Measurements from ENCODE around the gene TGFBR2. TPM values are rescaled to one million over a fixed set of nuclear protein-coding genes. Genes with fewer than 3 reads are reported as not detected.

TGFBR2 gene
- 0.81 TPM in 1 of 2 replicates, not detected in the other for total RNA-seq (2014; rRNA removed; shearing (Covaris generic))

DNA sequence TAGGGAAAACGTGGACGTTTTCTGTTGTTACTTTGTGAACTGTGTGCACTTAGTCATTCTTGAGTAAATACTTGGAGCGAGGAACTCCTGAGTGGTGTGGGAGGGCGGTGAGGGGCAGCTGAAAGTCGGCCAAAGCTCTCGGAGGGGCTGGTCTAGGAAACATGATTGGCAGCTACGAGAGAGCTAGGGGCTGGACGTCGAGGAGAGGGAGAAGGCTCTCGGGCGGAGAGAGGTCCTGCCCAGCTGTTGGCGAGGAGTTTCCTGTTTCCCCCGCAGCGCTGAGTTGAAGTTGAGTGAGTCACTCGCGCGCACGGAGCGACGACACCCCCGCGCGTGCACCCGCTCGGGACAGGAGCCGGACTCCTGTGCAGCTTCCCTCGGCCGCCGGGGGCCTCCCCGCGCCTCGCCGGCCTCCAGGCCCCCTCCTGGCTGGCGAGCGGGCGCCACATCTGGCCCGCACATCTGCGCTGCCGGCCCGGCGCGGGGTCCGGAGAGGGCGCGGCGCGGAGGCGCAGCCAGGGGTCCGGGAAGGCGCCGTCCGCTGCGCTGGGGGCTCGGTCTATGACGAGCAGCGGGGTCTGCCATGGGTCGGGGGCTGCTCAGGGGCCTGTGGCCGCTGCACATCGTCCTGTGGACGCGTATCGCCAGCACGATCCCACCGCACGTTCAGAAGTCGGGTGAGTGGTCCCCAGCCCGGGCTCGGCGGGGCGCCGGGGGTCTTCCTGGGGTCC is at the start of gene TGFBR2:
TGFBR2 (plus strand) TSS at position 301 of the 731 bp plus-strand sequence; CDS start at position 584, 283 bp downstream.
- DNase-seq (ENCODE audit: low spot score) = peak; percentile 7
- in situ Hi-C loops (cut with HindIII; ENCODE audit: low sequenced_read_pairs) = no loop called here

DNA sequence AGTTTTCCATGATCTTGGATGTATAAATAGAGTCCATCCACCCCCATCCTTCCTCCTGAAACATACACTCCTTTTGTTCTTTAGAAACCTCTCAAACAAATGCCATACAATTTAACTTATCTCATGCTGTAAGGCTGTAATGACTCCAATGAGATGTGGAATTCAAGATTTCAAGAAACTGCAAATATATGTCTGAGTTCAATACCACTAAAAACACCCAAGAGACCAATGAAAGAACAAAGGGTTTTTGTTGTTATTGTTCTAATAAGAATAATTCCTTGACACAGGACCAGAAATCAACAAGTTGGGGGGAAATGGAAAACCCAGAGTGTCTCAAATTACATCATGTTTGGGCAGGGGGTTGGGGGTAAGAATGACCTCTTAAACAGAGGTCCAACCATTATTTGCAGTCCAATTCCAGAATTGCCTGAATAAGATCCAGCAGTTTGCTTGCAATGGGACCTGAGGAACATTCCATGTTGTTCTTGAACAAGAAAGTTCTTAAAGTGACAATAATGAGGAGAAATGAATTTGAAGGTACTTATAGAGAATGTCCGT is 48.6 kb upstream of the TGFBR2 start:
- in situ Hi-C loops (cut with HindIII; ENCODE audit: low sequenced_read_pairs) = no loop called here
- no peak for DNase-seq (ENCODE audit: low spot score)

DNA sequence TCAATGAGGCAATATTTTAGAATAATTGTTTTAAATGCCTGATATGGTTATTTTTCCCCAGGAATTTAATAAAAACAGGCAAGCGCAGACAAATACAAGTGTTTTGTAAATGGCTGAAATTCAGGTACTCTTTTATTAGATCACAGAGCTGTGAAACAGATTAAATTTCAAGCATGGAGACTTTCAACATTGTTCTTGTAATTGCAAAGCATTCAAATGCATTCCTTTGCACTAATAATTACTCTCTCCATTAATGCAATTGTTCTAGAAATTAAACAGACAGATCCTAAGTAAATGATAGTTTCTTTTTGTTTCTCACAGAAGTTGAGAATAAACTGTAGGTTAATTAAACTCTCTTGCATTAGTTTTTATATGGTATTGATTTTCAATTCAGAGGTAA is 42.4 kb upstream of the TGFBR2 start:
- in situ Hi-C loops (cut with HindIII; ENCODE audit: low sequenced_read_pairs) = no loop called here
- no peak for DNase-seq (ENCODE audit: low spot score)

GRCh38 chr3:30567139-30567753 is 39.2 kb upstream of the TGFBR2 start:
- in situ Hi-C loops (cut with HindIII; ENCODE audit: low sequenced_read_pairs) = no loop called here
- DNase-seq (ENCODE audit: low spot score) = no peak

- DNase-seq (ENCODE audit: low spot score) = no peak
- in situ Hi-C loops (cut with HindIII; ENCODE audit: low sequenced_read_pairs) = no loop called here
Observed at GRCh38 chr3:30576946-30577345, 29.5 kb upstream of the TGFBR2 start.

DNA sequence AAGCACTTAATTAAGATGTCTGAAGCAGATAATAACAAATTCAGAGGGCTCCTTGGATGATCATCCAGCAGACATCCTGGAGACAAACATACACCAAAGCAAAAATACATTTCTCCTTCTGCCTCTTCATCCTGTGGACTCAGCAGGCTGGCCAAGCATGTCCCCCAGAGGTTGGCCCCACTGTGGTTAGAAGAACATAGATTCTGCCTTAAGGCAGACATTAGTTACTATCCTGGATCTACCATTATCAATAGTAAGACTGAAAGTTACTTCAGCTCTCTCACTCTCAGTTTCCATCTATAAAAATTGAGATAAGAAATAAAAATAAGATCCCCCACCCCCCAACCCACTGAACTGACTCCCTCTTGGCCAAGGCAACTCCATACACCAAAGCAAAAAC is 28.6 kb upstream of the TGFBR2 start:
- in situ Hi-C loops (cut with HindIII; ENCODE audit: low sequenced_read_pairs) = no loop called here

GRCh38 chr3:30578479-30578878 is 27.9 kb upstream of the TGFBR2 start:
- DNase-seq (ENCODE audit: low spot score) = no peak
- in situ Hi-C loops (cut with HindIII; ENCODE audit: low sequenced_read_pairs) = no loop called here

More for the DNA sequence above, 28.6 kb upstream of the TGFBR2 start:
- DNase-seq (ENCODE audit: low spot score) = no peak

- in situ Hi-C loops (cut with HindIII; ENCODE audit: low sequenced_read_pairs) = no loop called here
Observed at GRCh38 chr3:30578986-30579579, 27.3 kb upstream of the TGFBR2 start.

DNA sequence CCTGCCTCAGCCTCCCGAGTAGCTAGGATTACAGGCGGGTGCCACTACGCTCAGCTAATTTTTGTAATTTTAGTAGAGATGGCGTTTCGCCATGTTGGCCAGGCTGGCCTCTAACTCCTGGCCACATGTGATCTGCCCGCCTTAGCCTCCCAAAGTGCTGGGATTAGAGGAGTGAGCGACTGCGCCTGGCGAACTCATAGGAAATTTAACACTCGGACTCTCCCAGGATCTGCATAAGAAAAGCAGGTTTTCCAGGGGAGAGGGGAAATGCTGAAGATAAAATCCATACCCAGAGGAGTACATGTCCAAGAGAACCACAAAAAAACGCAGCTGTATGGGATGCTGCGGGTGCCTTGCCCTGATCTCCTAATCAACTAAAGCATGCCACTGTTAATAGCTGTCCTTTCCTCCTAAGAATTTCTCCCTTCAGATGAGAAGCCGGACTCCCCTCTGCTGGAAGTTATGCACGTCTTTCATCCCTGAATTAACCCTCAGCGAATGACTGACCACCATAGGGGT is 25.3 kb upstream of the TGFBR2 start:
- in situ Hi-C loops (cut with HindIII; ENCODE audit: low sequenced_read_pairs) = no loop called here

More at GRCh38 chr3:30578986-30579579, 27.3 kb upstream of the TGFBR2 start:
- no peak for DNase-seq (ENCODE audit: low spot score)

DNA sequence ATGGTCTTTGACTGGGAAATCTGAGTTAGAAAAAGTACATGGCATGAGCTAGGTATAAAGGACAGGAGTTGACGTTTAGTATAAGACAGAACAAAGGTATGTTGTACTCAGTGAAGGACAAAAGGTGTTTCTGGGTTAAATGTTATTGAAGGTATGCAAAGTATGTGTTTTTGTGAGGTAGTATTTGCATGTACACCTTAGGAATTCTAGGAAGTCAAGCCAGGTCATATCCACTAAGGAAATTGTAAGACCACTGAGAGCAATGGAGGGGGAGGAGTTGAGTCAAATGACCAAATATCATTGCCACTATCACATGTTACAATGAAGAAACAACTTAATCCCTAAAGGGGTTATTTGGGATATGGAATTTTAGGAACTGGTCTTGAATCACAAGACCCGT is 24.4 kb upstream of the TGFBR2 start:
- DNase-seq (ENCODE audit: low spot score) = no peak
- in situ Hi-C loops (cut with HindIII; ENCODE audit: low sequenced_read_pairs) = no loop called here

More for the DNA sequence above, 25.3 kb upstream of the TGFBR2 start:
- no peak for DNase-seq (ENCODE audit: low spot score)

DNA sequence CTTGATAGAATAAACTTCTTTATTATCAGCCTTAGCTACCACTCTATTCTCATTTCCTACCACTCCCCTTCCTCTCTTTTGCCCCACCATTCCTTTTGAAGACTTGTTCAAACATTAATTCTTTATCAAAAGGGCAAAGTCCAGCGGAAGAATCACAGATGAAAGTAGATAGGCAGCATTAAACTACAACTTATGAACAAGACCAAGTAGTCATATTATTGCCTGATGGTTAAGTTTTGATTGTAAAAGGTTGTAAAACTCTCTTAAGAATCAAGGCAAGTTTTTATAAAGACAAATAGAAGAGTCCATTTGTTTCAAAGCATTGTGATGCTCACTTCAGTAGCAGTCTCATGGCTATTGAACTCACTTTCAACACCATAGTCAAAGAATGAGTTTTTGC is 22.4 kb upstream of the TGFBR2 start:
- DNase-seq (ENCODE audit: low spot score) = no peak

DNA sequence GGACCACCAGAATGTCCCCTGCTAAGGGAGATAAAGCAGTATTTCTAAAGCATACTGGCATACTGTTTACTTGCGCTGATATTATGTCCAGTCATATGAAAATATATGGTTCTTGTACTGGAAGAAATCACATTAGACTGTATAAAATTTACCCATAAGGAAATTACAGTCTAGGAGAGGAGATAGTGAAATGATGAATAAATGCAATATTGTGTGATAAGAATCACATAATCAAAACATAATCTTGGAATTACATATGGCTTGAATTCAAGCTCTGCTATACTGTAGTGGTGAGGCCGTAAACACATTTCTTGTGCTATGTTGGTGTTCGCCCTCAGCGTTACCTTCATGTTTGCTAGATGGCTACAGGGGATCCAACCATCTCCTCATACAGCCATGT is 20.7 kb upstream of the TGFBR2 start:
- no peak for DNase-seq (ENCODE audit: low spot score)
- in situ Hi-C loops (cut with HindIII; ENCODE audit: low sequenced_read_pairs) = no loop called here

More for the DNA sequence above, 22.4 kb upstream of the TGFBR2 start:
- in situ Hi-C loops (cut with HindIII; ENCODE audit: low sequenced_read_pairs) = no loop called here

DNA sequence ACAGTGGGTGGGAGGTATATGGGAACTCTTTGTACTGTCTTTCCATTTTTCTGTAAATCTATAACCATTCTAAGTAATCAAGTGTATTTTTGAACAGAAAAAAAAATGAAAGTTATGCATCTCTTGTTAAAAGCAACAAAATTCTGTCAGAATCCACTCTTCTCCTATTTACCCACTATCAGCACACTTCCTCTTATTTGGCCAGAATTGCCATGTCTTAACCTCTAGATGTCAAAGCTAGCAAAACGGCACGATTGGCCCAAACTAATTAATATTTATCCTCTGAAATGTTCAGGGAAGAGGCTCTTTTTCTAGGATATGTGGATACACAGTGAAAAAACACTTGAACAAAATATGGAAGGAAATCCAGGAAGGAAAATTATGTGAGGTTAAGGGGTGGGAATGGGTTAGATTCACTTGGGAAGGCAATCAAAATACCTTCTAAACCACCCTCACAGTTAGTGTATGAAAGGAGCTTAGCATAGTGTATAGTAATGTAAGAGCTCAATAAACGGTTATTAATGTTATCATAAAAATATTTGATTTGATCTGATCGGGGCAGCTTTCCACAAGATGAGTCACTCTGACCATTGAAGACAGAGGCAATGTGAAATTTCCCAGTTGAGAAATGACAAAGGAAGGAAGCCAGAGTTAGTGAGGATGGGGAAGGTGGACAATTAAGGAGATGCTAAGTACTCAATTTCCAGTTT is 20.1 kb upstream of the TGFBR2 start:
- in situ Hi-C loops (cut with HindIII; ENCODE audit: low sequenced_read_pairs) = no loop called here
- DNase-seq (ENCODE audit: low spot score) = no peak

- DNase-seq (ENCODE audit: low spot score) = no peak
- in situ Hi-C loops (cut with HindIII; ENCODE audit: low sequenced_read_pairs) = no loop called here
Observed at GRCh38 chr3:30586806-30587486, 19.5 kb upstream of the TGFBR2 start.

DNA sequence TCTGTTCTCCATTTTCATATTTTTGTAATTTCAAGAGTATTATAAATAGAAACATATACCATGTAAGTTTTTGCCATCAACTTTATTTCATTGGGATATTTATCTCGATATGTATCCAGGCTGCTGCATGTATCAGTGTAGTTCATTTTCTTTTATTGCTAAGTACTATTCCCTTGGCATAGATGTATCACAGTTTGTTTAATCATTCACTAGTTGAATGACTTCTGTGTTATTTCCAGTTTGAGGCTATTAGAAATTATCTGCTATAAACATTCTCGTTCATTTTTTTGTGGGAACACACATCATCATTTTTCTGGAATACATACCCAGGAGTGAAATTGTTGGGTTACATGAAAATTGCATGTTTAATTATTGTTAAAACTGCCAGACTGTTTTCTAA is 18.5 kb upstream of the TGFBR2 start:
- in situ Hi-C loops (cut with HindIII; ENCODE audit: low sequenced_read_pairs) = no loop called here
- no peak for DNase-seq (ENCODE audit: low spot score)

DNA sequence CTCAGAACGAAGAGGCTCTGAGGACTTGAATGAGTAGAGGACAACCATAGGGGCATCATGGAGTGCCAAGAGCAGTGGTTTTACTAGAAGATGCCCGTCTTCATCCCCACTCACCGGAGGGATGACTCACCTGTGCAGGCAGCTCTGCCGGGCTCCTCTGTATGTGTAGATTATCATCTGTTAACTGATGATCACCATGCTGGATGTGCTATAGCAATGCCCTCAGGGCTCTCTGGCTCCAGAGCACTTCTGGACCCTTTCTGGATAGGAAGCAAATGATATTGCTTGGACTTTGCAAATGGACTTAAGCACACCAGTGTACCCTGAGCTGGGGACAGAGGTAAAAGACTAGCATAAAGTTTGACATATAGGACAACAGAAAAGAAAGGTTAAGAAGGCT is 10.2 kb upstream of the TGFBR2 start:
- no peak for DNase-seq (ENCODE audit: low spot score)

GRCh38 chr3:30597131-30597768 is 9.2 kb upstream of the TGFBR2 start:
- no peak for DNase-seq (ENCODE audit: low spot score)
- in situ Hi-C loops (cut with HindIII; ENCODE audit: low sequenced_read_pairs) = no loop called here

More for the DNA sequence above, 10.2 kb upstream of the TGFBR2 start:
- in situ Hi-C loops (cut with HindIII; ENCODE audit: low sequenced_read_pairs) = no loop called here

DNA sequence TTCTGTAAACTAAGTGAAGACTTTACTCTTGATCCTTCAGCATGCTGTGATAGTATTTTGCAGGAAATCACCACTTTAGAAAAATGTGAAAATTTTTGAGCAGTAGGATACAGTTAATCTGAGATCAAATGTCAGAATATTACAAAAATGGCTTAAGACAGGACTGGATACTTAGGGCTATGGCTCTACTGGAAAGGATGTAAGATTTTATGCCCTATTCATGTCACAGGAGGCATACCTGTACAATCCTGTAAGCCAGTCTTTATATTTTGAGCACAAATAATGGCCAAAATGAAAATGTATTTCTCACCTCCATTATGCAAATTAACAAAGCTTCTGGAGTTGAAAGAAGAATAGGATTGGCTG is 8.6 kb upstream of the TGFBR2 start:
- no peak for DNase-seq (ENCODE audit: low spot score)
- in situ Hi-C loops (cut with HindIII; ENCODE audit: low sequenced_read_pairs) = no loop called here
